Aorta (tissue), 5 donors: ENCODE measurements around the gene TMEM35B. TPM values are rescaled to one million over a fixed set of nuclear protein-coding genes. Genes with fewer than 3 reads are reported as not detected.

Source experiments
- ATAC-seq: fragments of 200-7000 bp; cut with Tn5 transposase; one replicate; pipeline ENCODE4 v1.9.1; 2022; ENCODE audit warnings: moderate library complexity; ENCODE audit not compliant: low FRiP score
- DNase-seq, 2 donors: peaks; one replicate each; pipeline ENCODE4 v3.0.0-alpha.2; 2020
- H3K27ac ChIP-seq, 2 donors: one replicate each; pipeline ENCODE4 v1.5.1; 2013; ENCODE audit warnings: low read length in 2 of 2, mild to moderate bottlenecking in 2 of 2, moderate library complexity in 2 of 2, control low read depth in 1 of 2, inconsistent platforms in 1 of 2, low read depth in 1 of 2
- H3K27me3 ChIP-seq, 2 donors: one replicate each; pipeline ENCODE4 v1.6.1; 2013; ENCODE audit warnings: control low read depth in 1 of 2, low read length in 1 of 2, mild to moderate bottlenecking in 1 of 2, moderate library complexity in 1 of 2; ENCODE audit not compliant: insufficient read depth in 2 of 2, control insufficient read depth in 1 of 2
- H3K36me3 ChIP-seq, 2 donors: one replicate each; pipeline ENCODE4 v1.6.1; 2013; ENCODE audit warnings: control low read depth in 1 of 2, low read length in 1 of 2, mild to moderate bottlenecking in 1 of 2; ENCODE audit not compliant: insufficient read depth in 2 of 2, control insufficient read depth in 1 of 2
- H3K4me1 ChIP-seq, 2 donors: one replicate each; pipeline ENCODE4 v1.6.1; 2013; ENCODE audit warnings: low read length in 2 of 2, control low read depth in 1 of 2, mild to moderate bottlenecking in 1 of 2, moderate library complexity in 1 of 2; ENCODE audit not compliant: insufficient read depth in 2 of 2, control insufficient read depth in 1 of 2
- H3K4me3 ChIP-seq, 2 donors: one replicate each; pipeline ENCODE4 v1.5.1; 2013; ENCODE audit warnings: low read length in 2 of 2, control low read depth in 1 of 2, mild to moderate bottlenecking in 1 of 2
- H3K9me3 ChIP-seq: one replicate; pipeline ENCODE4 v1.6.1; 2013; ENCODE audit warnings: mild to moderate bottlenecking, low read length; ENCODE audit not compliant: control insufficient read depth
- WGBS, 2 donors: extraction: QIAGEN DNeasy Blood & Tissue Kit; methylation state at CpG; one replicate each; pipeline ENCODE4 v1.1.7; 2013; 5-methylcytosine and 5-hydroxymethylcytosine counted together
- intact Hi-C, 2 donors: fragments of 100-400 bp; cut with DNase I; formaldehyde crosslinking; loops; one replicate each; pipeline versions ENCODE4 v1.14.2 to v1.15.0; 2022
- polyA plus RNA-seq, 2 donors: library from polyadenylated mRNA; stranded (reverse); fragments of 200-250 nt; gene quantifications; one replicate each; pipeline ENCODE4 v1.2.3, GENCODE V29; 2013
- total RNA-seq, 2 donors: library from RNA; stranded (reverse); fragmentation: NEBNext Ultra II Directional; extraction: Animal tissue kit (Norgen Biotek cat#: 25700); gene quantifications; one replicate each; pipeline ENCODE4 v1.2.1, GENCODE V29; 2021
- donor health status: healthy with polysubstance abuse.
- donor health status: Bipolar disorder and iron deficiency.
- donor health status: DM: no; HTN: no; CAD: no.
- donor health status: DM: no; HTN: no; CAD: no.
- donor health status: DM: yes; HTN: yes; CAD: no.

TMEM35B gene
- total and polyA plus RNA-seq, 4 donors: 25.7 to 53.1 (median 36.2) TPM

GRCh38 chr1:34982820-34983376 is 2.2 kb downstream of the TMEM35B start:
- ATAC-seq (no peak), DNase-seq (no peak)
- H3K4me3 ChIP-seq: no peak overlapping the region
- 95 to 96% methylated on average over 5 of the region's 5 CpGs for WGBS, 2 donors
- no peak overlapping the region for H3K27ac ChIP-seq
- H3K27me3 ChIP-seq: no peaks in the 10 kb centered on the region
- intact Hi-C loops: loop anchor here in 1 of 2 donors (5.0 kb wide), 1 partner anchor 49 kb away; the partner anchor contains the start of gene ZMYM6
- no peaks in the 10 kb centered on the region for H3K36me3 ChIP-seq
- H3K4me1 ChIP-seq: peaks cover 0 to 4% of the 10 kb centered on the region in 2 donors
- H3K9me3 ChIP-seq: no peaks in the 10 kb centered on the region

- no peak overlapping the region for H3K4me3 ChIP-seq
- 58 to 66% methylated on average over 2 of the region's 2 CpGs for WGBS, 2 donors
- H3K36me3 ChIP-seq: no peaks in the 10 kb centered on the region
- ATAC-seq (no peak), DNase-seq (no peak)
- H3K4me1 ChIP-seq: peaks cover 0 to 4% of the 10 kb centered on the region in 2 donors
- H3K27ac ChIP-seq: no peak overlapping the region
- no peaks in the 10 kb centered on the region for H3K27me3 ChIP-seq
- intact Hi-C loops: loop anchor here in 1 of 2 donors (5.0 kb wide), 1 partner anchor 52 kb away; the partner anchor contains the start of gene ZMYM6
- no peaks in the 10 kb centered on the region for H3K9me3 ChIP-seq
Measured at GRCh38 chr1:34980715-34981114, 4.4 kb downstream of the TMEM35B start.

- Histone ChIP-seq H3K27me3 (no peaks in the 10 kb centered on the region), H3K9me3 (no peaks in the 10 kb centered on the region), H3K36me3 (no peaks in the 10 kb centered on the region), H3K27ac (no peak overlapping the region), H3K4me1 (peaks cover 0 to 4% of the 10 kb centered on the region in 2 donors), H3K4me3 (no peak overlapping the region)
- WGBS, 2 donors: 67 to 68% methylated on average over 6 of the region's 6 CpGs
- intact Hi-C loops: no loop called here
- no peak for DNase-seq
- ATAC-seq: no peak
Measured at GRCh38 chr1:34978921-34979320, 6.2 kb downstream of the TMEM35B start.

GRCh38 chr1:34977858-34978257 is 7.3 kb downstream of the TMEM35B start:
- Histone ChIP-seq H3K27me3 (no peaks in the 10 kb centered on the region), H3K27ac (no peak overlapping the region), H3K9me3 (no peaks in the 10 kb centered on the region), H3K4me1 (no peaks in the 10 kb centered on the region), H3K36me3 (no peaks in the 10 kb centered on the region), H3K4me3 (no peak overlapping the region)
- intact Hi-C loops: no loop called here
- WGBS, 2 donors: 99 to 100% methylated on average over 2 of the region's 2 CpGs
- ATAC-seq (no peak), DNase-seq (no peak)

- Histone ChIP-seq H3K4me3 (no peak overlapping the region), H3K27ac (no peak overlapping the region), H3K4me1 (no peaks in the 10 kb centered on the region), H3K27me3 (no peaks in the 10 kb centered on the region), H3K36me3 (no peaks in the 10 kb centered on the region), H3K9me3 (no peaks in the 10 kb centered on the region)
- WGBS, 2 donors: 76 to 80% methylated on average over 13 of the region's 13 CpGs
- ATAC-seq (peak; percentile 9), DNase-seq (no peak)
- intact Hi-C loops: no loop called here
Measured at GRCh38 chr1:34977210-34977471, 8.0 kb downstream of the TMEM35B start.

GRCh38 chr1:34976384-34977209 is 8.6 kb downstream of the TMEM35B start:
- Histone ChIP-seq H3K36me3 (no peaks in the 10 kb centered on the region), H3K27me3 (no peaks in the 10 kb centered on the region), H3K9me3 (no peaks in the 10 kb centered on the region), H3K4me1 (no peaks in the 10 kb centered on the region), H3K4me3 (no peak overlapping the region), H3K27ac (no peak overlapping the region)
- no peak for DNase-seq
- WGBS, 2 donors: 50 to 54% methylated on average over 51 to 72 of the region's 72 CpGs
- intact Hi-C loops: no loop called here
- ATAC-seq: peak; percentile 27

GRCh38 chr1:34975771-34976170 is 9.4 kb downstream of the TMEM35B start:
- ATAC-seq: no peak
- no peak for DNase-seq
- intact Hi-C loops: no loop called here
- no peaks in the 10 kb centered on the region for H3K27me3 ChIP-seq
- H3K4me1 ChIP-seq: no peaks in the 10 kb centered on the region
- 73 to 76% methylated on average over 6 of the region's 6 CpGs for WGBS, 2 donors
- H3K4me3 ChIP-seq: no peak overlapping the region
- no peaks in the 10 kb centered on the region for H3K36me3 ChIP-seq
- no peaks in the 10 kb centered on the region for H3K9me3 ChIP-seq
- no peak overlapping the region for H3K27ac ChIP-seq

- Histone ChIP-seq H3K4me3 (no peak overlapping the region), H3K27me3 (no peaks in the 10 kb centered on the region), H3K27ac (no peak overlapping the region), H3K4me1 (no peaks in the 10 kb centered on the region), H3K36me3 (no peaks in the 10 kb centered on the region), H3K9me3 (no peaks in the 10 kb centered on the region)
- DNase-seq (no peak), ATAC-seq (no peak)
- 88 to 90% methylated on average over 3 of the region's 3 CpGs for WGBS, 2 donors
- intact Hi-C loops: no loop called here
Measured at GRCh38 chr1:34975338-34975737, 9.8 kb downstream of the TMEM35B start.

GRCh38 chr1:34974626-34975025 is 10.5 kb downstream of the TMEM35B start:
- no peaks in the 10 kb centered on the region for H3K4me1 ChIP-seq
- H3K27me3 ChIP-seq: no peaks in the 10 kb centered on the region
- WGBS, 2 donors: 74 to 77% methylated on average over 8 of the region's 8 CpGs
- no peaks in the 10 kb centered on the region for H3K36me3 ChIP-seq
- ATAC-seq: no peak
- no peaks in the 10 kb centered on the region for H3K9me3 ChIP-seq
- intact Hi-C loops: no loop called here
- H3K4me3 ChIP-seq: no peak overlapping the region
- DNase-seq: no peak
- no peak overlapping the region for H3K27ac ChIP-seq
